Mesodermal cell (in vitro differentiated cells): ENCODE data around the gene CHRM3.

ENCODE experiments used
- H3K27ac ChIP-seq: 2 replicates; pipeline ENCODE4 v1.7.0; 2013; ENCODE audit warnings: mild to moderate bottlenecking, low read depth, low read length, moderate library complexity; ENCODE audit not compliant: severe bottlenecking
- H3K36me3 ChIP-seq: 2 replicates; pipeline ENCODE4 v1.7.1; 2013; ENCODE audit warnings: mild to moderate bottlenecking, low read length, moderate library complexity; ENCODE audit not compliant: control insufficient read depth, insufficient read depth
- H3K4me1 ChIP-seq: one replicate; pipeline ENCODE4 v1.7.1; 2013; ENCODE audit warnings: mild to moderate bottlenecking, low read length; ENCODE audit not compliant: insufficient read depth, control insufficient read depth, poor library complexity, severe bottlenecking
- H3K4me3 ChIP-seq: 2 replicates; pipeline ENCODE4 v1.7.0; 2013; ENCODE audit warnings: low read length, control low read depth, mild to moderate bottlenecking; ENCODE audit not compliant: insufficient read depth, poor library complexity, severe bottlenecking; ENCODE audit errors: extremely low read depth
- H3K9me3 ChIP-seq: 2 replicates; pipeline ENCODE4 v1.7.1; 2013; ENCODE audit warnings: mild to moderate bottlenecking, low read length, moderate library complexity; ENCODE audit not compliant: control insufficient read depth
- WGBS, 2 experiments: methylation state at CpG; one replicate each; pipeline ENCODE4 v1.1.5; 2013; ENCODE audit warnings: missing lambda C conversion rate in 2 of 2; ENCODE audit not compliant: insufficient coverage in 2 of 2; 5-methylcytosine and 5-hydroxymethylcytosine counted together

CHRM3 gene

GRCh38 chr1:239432255-239432654, 45.9 kb downstream of the CHRM3 start:
- H3K4me3 ChIP-seq = no peak overlapping the region
- H3K9me3 ChIP-seq = no peaks in the 10 kb centered on the region
- no peaks in the 10 kb centered on the region for H3K4me1 ChIP-seq
- no peaks in the 10 kb centered on the region for H3K36me3 ChIP-seq
- no peak overlapping the region for H3K27ac ChIP-seq
- no CpG with 5 or more reads among the region's 1 CpG for WGBS, 2 experiments

GRCh38 chr1:239434181-239434580, 47.8 kb downstream of the CHRM3 start:
- no peak overlapping the region for H3K4me3 ChIP-seq
- WGBS, 2 experiments = 80 to 89% methylated on average over 1 of the region's 5 CpGs
- no peaks in the 10 kb centered on the region for H3K4me1 ChIP-seq
- H3K9me3 ChIP-seq = no peaks in the 10 kb centered on the region
- H3K36me3 ChIP-seq = no peaks in the 10 kb centered on the region
- no peak overlapping the region for H3K27ac ChIP-seq
